ENCODE results near the gene NCK1. TPM values are rescaled to one million over a fixed set of nuclear protein-coding genes. Genes with fewer than 3 reads are reported as not detected.
A peak's percentile ranks its signal among the peaks of the same experiment; 100 is the strongest.

The NCK1 gene
- total and polyA plus RNA-seq, 5 donors = 14.0 to 38.9 (median 25.9) TPM

- DNase-seq = no peak
- H3K9me3 ChIP-seq (ENCODE audit: control insufficient read depth, low read length) = no peaks in the 10 kb centered on the region
- H3K4me1 ChIP-seq (ENCODE audit: control insufficient read depth, insufficient read depth, low read length) = peaks cover 2% of the 10 kb centered on the region
- no peak overlapping the region for H3K4me3 ChIP-seq (ENCODE audit: low read length)
- no peak for ATAC-seq
- 80% methylated on average over 1 of the region's 1 CpG for WGBS
- no peaks in the 10 kb centered on the region for H3K27me3 ChIP-seq (ENCODE audit: control insufficient read depth, insufficient read depth)
- H3K27ac ChIP-seq (ENCODE audit: low read length) = no peak overlapping the region
- intact Hi-C loops (cut with DNase I) = no loop called here
These were observed 88.6 kb downstream of the NCK1 start for GRCh38 chr3:136950623-136951022.

DNA sequence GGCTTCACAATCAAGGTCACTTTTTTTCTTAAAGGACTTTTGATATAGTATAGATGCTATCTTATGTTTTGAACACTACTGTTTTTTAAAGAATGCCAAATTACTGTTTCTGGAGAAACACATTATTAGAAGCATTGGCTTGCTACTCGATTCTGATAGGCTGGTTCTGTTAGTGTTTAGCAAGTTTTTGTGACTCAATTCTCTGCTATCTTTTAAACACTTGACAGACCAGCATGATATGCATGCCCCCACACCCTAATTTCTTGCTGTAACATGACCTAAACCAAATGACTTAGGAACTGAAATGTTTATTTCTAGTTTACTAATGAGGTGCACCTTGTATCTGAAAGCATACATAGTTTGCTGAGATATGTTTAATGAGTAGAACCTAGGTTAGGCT is 90.3 kb downstream of the NCK1 start:
- ATAC-seq (no peak), DNase-seq (no peak)
- intact Hi-C loops (cut with DNase I) = no loop called here
- Histone ChIP-seq H3K4me1 (ENCODE audit: control insufficient read depth, insufficient read depth, low read length) (peaks cover 2% of the 10 kb centered on the region), H3K4me3 (ENCODE audit: low read length) (no peak overlapping the region), H3K27me3 (ENCODE audit: control insufficient read depth, insufficient read depth) (no peaks in the 10 kb centered on the region), H3K27ac (ENCODE audit: low read length) (no peak overlapping the region), H3K9me3 (ENCODE audit: control insufficient read depth, low read length) (no peaks in the 10 kb centered on the region)
- WGBS = 67% methylated on average over 1 of the region's 1 CpG

DNA sequence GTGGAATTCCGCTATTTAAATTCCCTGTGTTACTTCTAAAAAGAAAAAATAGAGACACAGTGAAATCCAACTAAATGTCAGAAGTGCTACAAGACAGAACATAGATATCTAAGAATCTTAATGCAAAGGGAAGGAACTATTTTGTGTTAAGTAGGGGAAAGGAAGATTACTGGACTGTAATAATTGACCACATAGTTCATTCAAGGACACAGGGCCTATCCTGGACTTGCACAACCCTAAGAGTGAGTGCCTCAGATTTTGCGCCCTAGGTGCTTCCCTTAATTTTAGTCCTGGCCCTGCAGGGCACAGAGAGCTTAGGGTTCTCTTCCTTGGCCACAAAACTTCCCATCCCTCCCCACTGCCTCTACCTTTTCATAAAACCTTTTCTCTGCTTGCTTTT is 92.2 kb downstream of the NCK1 start:
- DNase-seq (no peak), ATAC-seq (no peak)
- Histone ChIP-seq H3K4me3 (ENCODE audit: low read length) (no peak overlapping the region), H3K9me3 (ENCODE audit: control insufficient read depth, low read length) (no peaks in the 10 kb centered on the region), H3K27me3 (ENCODE audit: control insufficient read depth, insufficient read depth) (no peaks in the 10 kb centered on the region), H3K4me1 (ENCODE audit: control insufficient read depth, insufficient read depth, low read length) (peaks cover 4% of the 10 kb centered on the region), H3K27ac (ENCODE audit: low read length) (no peak overlapping the region)
- intact Hi-C loops (cut with DNase I) = no loop called here
- WGBS = 93% methylated on average over 2 of the region's 2 CpGs

DNA sequence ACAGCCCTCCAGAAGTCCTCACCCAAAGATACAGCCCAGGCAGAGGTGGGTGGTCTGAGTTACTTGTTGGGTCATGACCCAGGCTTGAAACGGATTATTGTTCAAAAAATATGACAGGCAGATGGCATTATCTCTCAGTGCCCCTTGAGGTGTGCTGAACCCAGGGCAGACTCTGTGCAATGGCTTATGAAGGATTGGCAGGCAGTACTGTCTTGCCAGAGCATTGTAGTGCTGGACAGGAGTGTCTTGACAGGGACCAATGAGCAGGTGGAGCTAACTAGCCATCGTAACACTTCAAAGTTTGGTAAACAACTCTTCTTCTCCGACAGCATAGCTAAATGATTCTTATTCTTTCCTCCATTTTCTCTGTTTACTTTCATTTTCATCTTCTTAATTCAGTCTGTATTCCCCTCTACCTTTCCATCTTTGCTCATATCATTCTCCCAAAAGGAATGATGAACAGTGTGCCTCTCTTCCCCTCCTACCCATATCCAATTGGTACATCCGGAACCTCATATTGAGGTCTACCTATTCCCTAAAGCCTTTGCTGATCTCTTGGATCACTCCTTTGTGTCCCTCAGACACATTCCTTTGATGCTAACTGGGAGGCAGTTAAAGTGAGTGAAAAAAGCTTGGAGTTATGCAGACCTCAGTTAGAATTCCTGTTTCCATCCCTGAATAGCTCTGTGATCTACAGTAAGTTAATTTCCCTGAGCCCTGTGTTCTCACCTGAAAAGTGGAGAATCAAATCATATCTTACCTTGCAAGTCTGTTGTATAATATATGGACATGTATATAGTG is 93.2 kb downstream of the NCK1 start:
- no peaks in the 10 kb centered on the region for H3K9me3 ChIP-seq (ENCODE audit: control insufficient read depth, low read length)
- intact Hi-C loops (cut with DNase I) = no loop called here
- H3K4me3 ChIP-seq (ENCODE audit: low read length) = no peak overlapping the region
- H3K4me1 ChIP-seq (ENCODE audit: control insufficient read depth, insufficient read depth, low read length) = peaks cover 4% of the 10 kb centered on the region
- H3K27me3 ChIP-seq (ENCODE audit: control insufficient read depth, insufficient read depth) = no peaks in the 10 kb centered on the region
- no peak overlapping the region for H3K27ac ChIP-seq (ENCODE audit: low read length)
- whole genome bisulfite sequencing = 89% methylated on average over 4 of the region's 4 CpGs
- ATAC-seq = no peak
- DNase-seq = no peak

DNA sequence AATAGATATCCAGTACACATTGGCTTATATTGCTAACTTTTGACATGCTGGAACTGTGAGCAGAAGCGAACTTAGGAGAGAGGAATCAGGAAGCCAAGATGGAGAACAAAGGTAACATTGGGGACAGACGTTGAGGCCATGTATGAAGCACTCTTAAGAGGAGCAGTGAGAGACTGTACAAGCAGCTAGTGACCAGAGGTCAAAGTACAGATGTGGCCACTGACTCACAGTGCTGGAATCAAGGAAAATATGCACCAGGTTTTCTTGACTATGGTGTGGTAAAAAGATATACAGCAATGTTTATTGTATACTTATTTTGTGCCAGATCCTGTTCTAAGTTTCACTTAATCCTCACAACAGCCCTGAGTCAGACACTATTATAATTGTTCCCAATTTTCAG is 93.8 kb downstream of the NCK1 start:
- intact Hi-C loops (cut with DNase I) = no loop called here
- DNase-seq (no peak), ATAC-seq (no peak)
- no peak overlapping the region for H3K27ac ChIP-seq (ENCODE audit: low read length)
- H3K27me3 ChIP-seq (ENCODE audit: control insufficient read depth, insufficient read depth) = no peaks in the 10 kb centered on the region
- peaks cover 4% of the 10 kb centered on the region for H3K4me1 ChIP-seq (ENCODE audit: control insufficient read depth, insufficient read depth, low read length)
- 72% methylated on average over 2 of the region's 2 CpGs for WGBS
- no peaks in the 10 kb centered on the region for H3K9me3 ChIP-seq (ENCODE audit: control insufficient read depth, low read length)
- no peak overlapping the region for H3K4me3 ChIP-seq (ENCODE audit: low read length)

GRCh38 chr3:136956971-136957370 is 95.0 kb downstream of the NCK1 start:
- 96% methylated on average over 2 of the region's 2 CpGs for WGBS
- intact Hi-C loops (cut with DNase I) = no loop called here

GRCh38 chr3:136957751-136958288 is 95.8 kb downstream of the NCK1 start, which contains the start of gene IL20RB:
Gene IL20RB (plus strand): TSS chr3:136957983. CDS start chr3:136958114, 131 bp downstream.
- 82% methylated on average over 7 of the region's 7 CpGs for WGBS
- peak in 1 of 3 donors; percentile 17 for DNase-seq
- intact Hi-C loops (cut with DNase I) = no loop called here
- Histone ChIP-seq H3K9me3 (ENCODE audit: control insufficient read depth, low read length) (no peaks in the 10 kb centered on the region), H3K27me3 (ENCODE audit: control insufficient read depth, insufficient read depth) (no peaks in the 10 kb centered on the region), H3K27ac (ENCODE audit: low read length) (no peak within 1 kb of the TSS), H3K4me3 (ENCODE audit: low read length) (no peak within 1 kb of the TSS), H3K4me1 (ENCODE audit: control insufficient read depth, insufficient read depth, low read length) (peaks cover 4% of the 10 kb centered on the region)
- peak; percentile 45 for ATAC-seq

More at GRCh38 chr3:136956971-136957370, 95.0 kb downstream of the NCK1 start:
- Histone ChIP-seq H3K27ac (ENCODE audit: low read length) (no peak overlapping the region), H3K9me3 (ENCODE audit: control insufficient read depth, low read length) (no peaks in the 10 kb centered on the region), H3K27me3 (ENCODE audit: control insufficient read depth, insufficient read depth) (no peaks in the 10 kb centered on the region), H3K4me3 (ENCODE audit: low read length) (no peak overlapping the region), H3K4me1 (ENCODE audit: control insufficient read depth, insufficient read depth, low read length) (peaks cover 4% of the 10 kb centered on the region)
- DNase-seq (no peak), ATAC-seq (no peak)

DNA sequence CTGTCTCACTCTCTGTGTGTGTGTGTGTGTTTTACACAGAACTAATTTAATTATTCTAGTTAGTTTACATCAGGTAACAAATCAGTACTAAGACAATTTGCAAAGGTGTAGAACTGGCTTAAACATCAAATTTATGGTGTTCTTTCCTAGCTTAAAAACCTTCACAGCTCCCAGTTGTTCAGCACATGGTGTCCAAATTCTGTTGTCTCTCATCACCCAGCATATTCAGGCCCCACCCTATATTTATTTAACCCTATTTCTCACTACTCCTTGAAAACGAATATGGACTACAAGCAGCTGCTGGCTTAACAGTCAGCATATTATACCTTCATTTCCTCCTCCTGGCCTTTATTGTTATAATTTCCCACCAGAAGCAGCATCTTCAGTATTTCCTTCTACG is 96.9 kb downstream of the NCK1 start:
- intact Hi-C loops (cut with DNase I) = no loop called here

GRCh38 chr3:136959599-136959998 is 97.6 kb downstream of the NCK1 start:
- DNase-seq = no peak
- Histone ChIP-seq H3K4me1 (ENCODE audit: control insufficient read depth, insufficient read depth, low read length) (peaks cover 4% of the 10 kb centered on the region), H3K27me3 (ENCODE audit: control insufficient read depth, insufficient read depth) (no peaks in the 10 kb centered on the region), H3K27ac (ENCODE audit: low read length) (no peak overlapping the region), H3K9me3 (ENCODE audit: control insufficient read depth, low read length) (no peaks in the 10 kb centered on the region), H3K4me3 (ENCODE audit: low read length) (no peak overlapping the region)
- intact Hi-C loops (cut with DNase I) = no loop called here
- no peak for ATAC-seq
- WGBS = 96% methylated on average over 6 of the region's 6 CpGs

More for the DNA sequence above, 96.9 kb downstream of the NCK1 start:
- Histone ChIP-seq H3K27me3 (ENCODE audit: control insufficient read depth, insufficient read depth) (no peaks in the 10 kb centered on the region), H3K9me3 (ENCODE audit: control insufficient read depth, low read length) (no peaks in the 10 kb centered on the region), H3K4me1 (ENCODE audit: control insufficient read depth, insufficient read depth, low read length) (peaks cover 4% of the 10 kb centered on the region), H3K27ac (ENCODE audit: low read length) (no peak overlapping the region), H3K4me3 (ENCODE audit: low read length) (no peak overlapping the region)
- ATAC-seq (no peak), DNase-seq (no peak)
- 61% methylated on average over 2 of the region's 2 CpGs for WGBS

GRCh38 chr3:136960838-136961836 is 99.1 kb downstream of the NCK1 start:
- no peak overlapping the region for H3K27ac ChIP-seq (ENCODE audit: low read length)
- 82% methylated on average over 4 of the region's 4 CpGs for WGBS
- intact Hi-C loops (cut with DNase I) = no loop called here
- ATAC-seq (no peak), DNase-seq (no peak)
- H3K4me3 ChIP-seq (ENCODE audit: low read length) = no peak overlapping the region
- peaks cover 2% of the 10 kb centered on the region for H3K4me1 ChIP-seq (ENCODE audit: control insufficient read depth, insufficient read depth, low read length)
- H3K9me3 ChIP-seq (ENCODE audit: control insufficient read depth, low read length) = no peaks in the 10 kb centered on the region
- H3K27me3 ChIP-seq (ENCODE audit: control insufficient read depth, insufficient read depth) = no peaks in the 10 kb centered on the region

DNA sequence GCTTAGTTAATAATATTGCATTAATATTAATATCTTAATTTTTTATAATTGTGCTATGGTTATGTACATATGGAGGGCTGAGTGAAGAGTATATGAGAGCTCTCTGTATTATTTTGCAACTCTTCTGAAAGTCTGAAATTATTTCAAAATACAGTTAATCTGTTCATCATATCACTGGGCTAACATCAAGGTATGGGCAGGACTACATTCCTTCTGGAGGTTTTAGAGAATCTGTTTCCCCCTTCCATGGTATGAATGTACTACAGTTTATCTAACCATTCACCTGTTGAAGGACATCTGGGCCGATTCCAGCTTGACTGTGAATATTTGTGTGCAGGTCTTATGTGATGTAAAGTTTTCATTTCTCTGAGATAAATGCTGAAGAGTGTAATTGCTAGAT is 100.9 kb downstream of the NCK1 start:
- no peak overlapping the region for H3K27ac ChIP-seq (ENCODE audit: low read length)
- DNase-seq (no peak), ATAC-seq (no peak)
- intact Hi-C loops (cut with DNase I) = no loop called here
- no peaks in the 10 kb centered on the region for H3K9me3 ChIP-seq (ENCODE audit: control insufficient read depth, low read length)
- WGBS = 84% methylated on average over 1 of the region's 1 CpG
- H3K4me3 ChIP-seq (ENCODE audit: low read length) = no peak overlapping the region
- H3K27me3 ChIP-seq (ENCODE audit: control insufficient read depth, insufficient read depth) = no peaks in the 10 kb centered on the region
- H3K4me1 ChIP-seq (ENCODE audit: control insufficient read depth, insufficient read depth, low read length) = no peaks in the 10 kb centered on the region

Measured in right cardiac atrium (tissue), 5 donors.